ENCODE measurements around the gene BCDIN3D.

BCDIN3D gene

GRCh38 chr12:49865109-49865781, 22.3 kb upstream of the BCDIN3D start:
- TF ChIP-seq SIN3A (IDR thresholded peaks at IDR 0.05; ENCODE audit: borderline replicate concordance, insufficient read depth, low read length) (no peak), REST (IDR thresholded peaks at IDR 0.05; ENCODE audit: insufficient read depth in 1 of 2, low read depth in 2 of 2, low read length in 2 of 2) (no peak), TAF1 (IDR thresholded peaks at IDR 0.05; ENCODE audit: borderline replicate concordance, insufficient read depth, low read length) (no peak)

GRCh38 chr12:49864798-49865090, 21.8 kb upstream of the BCDIN3D start:
- TF ChIP-seq FOXP2 (optimal IDR thresholded peaks at IDR 0.05; ENCODE audit: borderline replicate concordance, extremely low read depth, extremely low read length, insufficient read depth) (no peak), SIN3A (IDR thresholded peaks at IDR 0.05; ENCODE audit: borderline replicate concordance, insufficient read depth, low read length) (no peak), TAF1 (IDR thresholded peaks at IDR 0.05; ENCODE audit: borderline replicate concordance, insufficient read depth, low read length) (no peak), REST (IDR thresholded peaks at IDR 0.05; ENCODE audit: insufficient read depth in 1 of 2, low read depth in 2 of 2, low read length in 2 of 2) (no peak), POLR2AphosphoS5 (IDR thresholded peaks at IDR 0.05; ENCODE audit: low read depth, low read length) (no peak)

- TF ChIP-seq FOXP2 (optimal IDR thresholded peaks at IDR 0.05; ENCODE audit: borderline replicate concordance, extremely low read depth, extremely low read length, insufficient read depth), result no peak
- TF ChIP-seq POLR2AphosphoS5 (IDR thresholded peaks at IDR 0.05; ENCODE audit: low read depth, low read length), result no peak
- TF ChIP-seq REST (IDR thresholded peaks at IDR 0.05; ENCODE audit: insufficient read depth in 1 of 2, low read depth in 2 of 2, low read length in 2 of 2), result no peak
- no peak for TF ChIP-seq SIN3A (IDR thresholded peaks at IDR 0.05; ENCODE audit: borderline replicate concordance, insufficient read depth, low read length)
- TF ChIP-seq TAF1 (IDR thresholded peaks at IDR 0.05; ENCODE audit: borderline replicate concordance, insufficient read depth, low read length), result no peak
Observed at GRCh38 chr12:49863946-49864797, 21.3 kb upstream of the BCDIN3D start.

GRCh38 chr12:49854976-49855375, 12.1 kb upstream of the BCDIN3D start:
- TF ChIP-seq TAF1 (IDR thresholded peaks at IDR 0.05; ENCODE audit: borderline replicate concordance, insufficient read depth, low read length) (no peak), REST (IDR thresholded peaks at IDR 0.05; ENCODE audit: insufficient read depth in 1 of 2, low read depth in 2 of 2, low read length in 2 of 2) (no peak), SIN3A (IDR thresholded peaks at IDR 0.05; ENCODE audit: borderline replicate concordance, insufficient read depth, low read length) (no peak), POLR2AphosphoS5 (IDR thresholded peaks at IDR 0.05; ENCODE audit: low read depth, low read length) (no peak), FOXP2 (optimal IDR thresholded peaks at IDR 0.05; ENCODE audit: borderline replicate concordance, extremely low read depth, extremely low read length, insufficient read depth) (no peak)
